GM19193 (cell line): ENCODE measurements around the gene KIAA1755.

Source experiments
- POLR2A ChIP-seq: IDR thresholded peaks from 4 replicates; pipeline ENCODE4 v1.6.1; 2011; ENCODE audit not compliant: insufficient read depth, insufficient read length; ENCODE audit errors: extremely low read depth

The KIAA1755 gene

DNA sequence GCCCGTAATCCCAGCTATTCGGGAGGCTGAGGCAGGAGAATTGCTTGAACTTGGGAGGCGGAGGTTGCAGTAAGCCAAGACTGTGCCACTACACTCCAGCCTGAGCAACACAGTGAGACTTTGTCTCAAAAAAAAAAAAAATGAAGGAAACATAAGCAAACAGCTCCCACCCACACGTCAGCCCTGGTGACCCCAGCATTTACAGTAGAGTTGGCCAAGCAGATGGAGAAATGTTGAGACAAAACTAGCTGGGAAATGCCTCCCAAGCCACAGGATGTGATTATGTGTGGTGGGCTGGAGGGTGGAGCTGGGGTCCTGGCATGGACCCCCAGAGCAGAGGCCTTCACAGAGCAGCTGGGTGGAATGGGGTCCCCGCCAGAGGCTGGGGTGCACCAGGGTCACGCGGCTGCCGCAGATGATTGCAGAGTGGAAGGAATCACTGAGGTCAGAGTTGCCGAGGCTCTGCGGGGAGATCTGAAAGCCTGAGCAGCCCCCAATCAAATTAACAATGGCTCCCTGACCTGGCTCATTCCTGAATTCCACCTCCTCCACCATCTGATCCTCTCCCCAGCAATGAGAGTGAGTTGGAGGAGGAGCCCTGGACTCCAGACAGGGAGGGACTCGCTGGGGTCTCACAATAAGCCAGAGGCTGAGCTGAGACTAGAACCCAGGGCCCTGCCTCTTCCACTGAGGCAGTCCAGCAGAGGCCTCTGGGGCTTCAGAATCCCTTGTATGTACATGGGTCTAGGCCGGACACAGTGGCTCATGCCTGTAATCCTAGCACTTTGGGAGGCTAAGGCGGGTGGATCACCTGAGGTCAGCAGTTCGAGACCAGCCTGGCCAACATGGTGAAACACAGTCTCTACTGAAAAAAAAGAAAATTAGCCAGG, 60.8 kb downstream of the KIAA1755 start:
- no peak for TF ChIP-seq POLR2A

- TF ChIP-seq POLR2A, result no peak
Observed at GRCh38 chr20:38198238-38198861, 62.2 kb downstream of the KIAA1755 start.

- no peak for TF ChIP-seq POLR2A
Observed at GRCh38 chr20:38197619-38198018, 62.9 kb downstream of the KIAA1755 start.

DNA sequence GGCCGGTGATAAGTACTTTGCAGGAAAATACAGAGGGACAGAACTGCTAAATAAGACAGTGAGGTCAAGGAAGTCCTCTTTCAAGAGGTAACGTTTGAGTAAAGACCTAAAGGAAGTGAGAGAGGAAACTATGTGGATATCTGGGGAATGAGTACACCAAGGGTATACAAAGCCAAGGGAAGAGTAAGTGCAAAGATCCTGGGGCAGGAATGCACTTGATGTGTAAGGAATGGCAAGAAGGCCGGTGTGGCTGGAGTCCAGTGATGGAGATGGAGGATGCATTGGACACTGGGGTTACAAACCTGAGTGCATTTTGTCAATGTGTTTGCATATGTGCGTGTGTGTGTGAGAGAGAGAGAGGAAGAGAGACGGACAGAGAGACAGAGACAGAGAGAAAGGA, 63.3 kb downstream of the KIAA1755 start:
- no peak for TF ChIP-seq POLR2A

GRCh38 chr20:38196592-38196991, 63.9 kb downstream of the KIAA1755 start:
- TF ChIP-seq POLR2A, result no peak

- TF ChIP-seq POLR2A, result no peak
Observed at GRCh38 chr20:38196076-38196475, 64.5 kb downstream of the KIAA1755 start.

GRCh38 chr20:38195521-38195920, 65.0 kb downstream of the KIAA1755 start:
- TF ChIP-seq POLR2A, result no peak

DNA sequence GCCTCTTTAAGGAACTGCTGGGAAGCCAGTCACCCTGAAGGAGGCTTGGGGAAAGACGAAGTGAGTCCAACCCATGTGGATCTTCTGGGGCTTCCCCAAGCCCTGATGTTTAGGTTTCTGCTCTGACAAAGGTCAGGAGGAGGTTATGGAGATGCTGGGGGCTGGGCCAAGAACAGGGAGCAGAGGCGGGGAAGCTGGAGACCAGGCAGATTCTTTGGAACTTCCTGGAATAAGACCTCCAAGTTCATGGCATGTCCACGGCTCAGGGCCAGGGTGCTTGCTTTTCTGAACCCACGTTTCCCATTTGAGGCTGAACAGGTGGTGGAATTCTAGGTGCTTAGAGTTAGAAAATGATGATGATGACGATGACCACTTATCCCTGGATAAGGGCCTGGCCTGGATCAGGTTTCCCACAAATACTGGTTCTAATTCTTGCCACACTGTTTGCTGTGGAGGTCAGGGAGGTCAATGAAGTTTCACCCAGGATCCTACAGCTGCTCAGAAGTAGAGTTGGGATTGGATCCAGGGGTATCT, 65.5 kb downstream of the KIAA1755 start:
- TF ChIP-seq POLR2A, result no peak

GRCh38 chr20:38193586-38194105, 66.9 kb downstream of the KIAA1755 start:
- TF ChIP-seq POLR2A, result no peak

DNA sequence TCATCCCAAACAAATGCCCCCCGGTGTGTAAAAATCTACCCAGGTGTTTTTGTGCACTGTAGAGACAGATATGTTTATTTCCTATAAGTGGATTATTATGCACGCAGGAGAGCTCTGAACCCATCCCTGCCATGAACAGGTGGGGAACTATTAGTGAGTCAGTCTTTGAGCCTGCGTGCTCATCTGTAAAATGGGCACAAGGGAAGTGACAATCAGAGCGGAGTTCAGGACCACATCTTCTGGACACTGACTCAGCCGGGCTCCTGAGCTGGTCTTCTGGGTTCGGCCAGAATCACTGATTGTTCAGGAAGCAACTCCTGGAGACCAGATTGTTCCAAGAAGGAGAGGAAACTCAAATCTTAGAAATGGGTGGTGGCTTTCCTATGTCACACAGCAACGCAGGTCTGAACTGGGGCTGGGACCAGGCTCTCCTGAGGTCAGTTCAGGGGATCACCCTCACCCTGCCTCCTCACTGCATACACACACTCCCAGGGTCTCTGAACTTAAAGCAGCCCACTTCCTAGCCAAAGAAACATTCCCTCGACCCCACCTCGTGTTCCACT, 68.1 kb downstream of the KIAA1755 start:
- TF ChIP-seq POLR2A, result no peak

DNA sequence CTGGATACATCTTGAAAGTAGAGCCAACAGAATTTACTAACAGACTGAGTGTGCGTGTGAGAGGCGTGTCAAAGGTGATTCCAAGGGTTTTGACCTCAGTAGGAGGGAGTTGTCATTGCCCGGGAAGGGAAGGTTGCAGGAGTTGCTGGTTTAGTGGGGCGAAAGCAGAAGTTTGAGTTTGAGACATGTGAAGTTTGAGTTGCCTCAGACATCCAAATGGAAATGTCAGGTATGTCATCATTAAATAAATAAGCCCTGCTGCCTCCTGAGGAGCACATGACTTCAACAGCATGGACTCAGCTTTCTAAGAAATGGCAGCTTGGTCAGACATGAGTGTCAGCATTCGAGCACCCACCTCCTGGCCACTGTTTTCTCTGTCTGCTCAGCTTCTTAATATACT, 68.9 kb downstream of the KIAA1755 start:
- TF ChIP-seq POLR2A, result no peak

GRCh38 chr20:38190936-38191371, 69.6 kb downstream of the KIAA1755 start:
- no peak for TF ChIP-seq POLR2A

- no peak for TF ChIP-seq POLR2A
Observed at GRCh38 chr20:38190166-38190565, 70.4 kb downstream of the KIAA1755 start.

DNA sequence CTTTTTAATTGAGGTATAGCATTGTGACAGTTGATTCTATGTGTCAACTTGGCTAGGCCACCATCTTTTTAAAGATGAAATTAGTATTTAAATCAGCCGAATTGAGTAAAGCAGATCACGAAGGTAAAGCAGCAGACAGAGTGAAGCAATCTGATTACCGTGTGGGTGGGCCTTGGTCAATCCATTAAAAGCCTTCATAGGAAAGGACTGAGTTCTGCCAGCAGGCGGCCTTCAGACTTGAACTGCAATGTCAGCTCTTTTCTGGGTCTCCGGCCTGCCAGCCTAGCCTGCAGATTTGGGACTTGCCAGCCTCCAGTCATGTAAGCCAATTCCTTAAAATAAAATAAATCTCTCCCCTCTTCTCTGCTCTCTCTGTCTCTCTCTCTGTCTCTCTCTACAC, 73.0 kb downstream of the KIAA1755 start:
- TF ChIP-seq POLR2A, result no peak

- no peak for TF ChIP-seq POLR2A
Observed at GRCh38 chr20:38186788-38187221, 73.7 kb downstream of the KIAA1755 start.
